K562 (cell line): ENCODE results near the gene TMEM184C. TPM values are rescaled to one million over a fixed set of nuclear protein-coding genes. Genes with fewer than 3 reads are reported as not detected.

Source experiments
- ATAC-seq: fragments of 200-7000 bp; cut with Tn5 transposase; 3 replicates; pipeline ENCODE4 v1.9.1; 2020; ENCODE audit warnings: moderate library complexity
- BruUV-seq: library from RNA; stranded (reverse); fragments of 400-500 nt; replicated peaks from 2 replicates; lab custom pipeline; 2021; lab: Mats Ljungman, UMichigan
- CTCF ChIA-PET: fragments of 300-600 bp; formaldehyde crosslinking; extraction: SDS; loops from one replicate; lab custom pipeline; 2021; ENCODE audit warnings: low intra/inter-chr PET ratio; lab: Yijun Ruan, JAX
- POLR2A ChIA-PET: fragments of 300-600, 350-650 bp; sonication (Branson Sonifier 250); formaldehyde crosslinking; extraction: SDS; loops from one replicate; lab custom pipeline; 2021; ENCODE audit warnings: antibody characterized with exemption, inconsistent platforms; lab: Yijun Ruan, JAX
- DNase-seq, 4 experiments: peaks; one replicate each; pipeline versions ENCODE4 v3.0.0 to v3.0.0-alpha.2; 2011 to 2018; ENCODE audit warnings: low spot score in 3 of 4, mixed read lengths in 3 of 4; ENCODE audit errors: extremely low read depth in 1 of 4
- FAIRE-seq: peaks from 2 replicates; lab custom pipeline; 2011; peaks lifted over from hg19 to GRCh38; lab: Jason Lieb, UNC
- H2AFZ ChIP-seq: 2 replicates; pipeline ENCODE4 v1.6.0; 2011; ENCODE audit warnings: low read depth, low read length, control low read depth, inconsistent platforms
- H3K27ac ChIP-seq: fragments of 200-600 bp; 3 replicates; pipeline ENCODE4 v1.8.0; 2011; ENCODE audit warnings: low read depth, mild to moderate bottlenecking, control low read depth, inconsistent platforms, low read length, moderate library complexity, mixed read lengths; ENCODE audit errors: extremely low read depth
- H3K27me3 ChIP-seq, 2 experiments: fragments of 300-600 bp in 1 of 2; 2 replicates in 1 of 2; 3 replicates in 1 of 2; pipeline versions ENCODE4 v1.6.0 to v1.8.0; 2011; ENCODE audit warnings: inconsistent platforms in 2 of 2, low read length in 2 of 2, mild to moderate bottlenecking in 1 of 2, mixed read lengths in 1 of 2, moderate library complexity in 1 of 2; ENCODE audit not compliant: control insufficient read depth in 2 of 2, insufficient read depth in 2 of 2
- H3K36me3 ChIP-seq: fragments of 300-600 bp; 3 replicates; pipeline ENCODE4 v1.8.0; 2011; ENCODE audit warnings: mild to moderate bottlenecking, low read length, inconsistent platforms; ENCODE audit not compliant: control insufficient read depth, insufficient read depth
- H3K4me1 ChIP-seq, 2 experiments: fragments of 200-600 bp in 1 of 2; replicated peaks in 1 of 2; 2 replicates in 1 of 2; 3 replicates in 1 of 2; pipeline versions ENCODE4 v1.5.1 to v1.8.0; 2011; ENCODE audit warnings: inconsistent platforms in 2 of 2, low read length in 2 of 2, mild to moderate bottlenecking in 1 of 2, mixed read lengths in 1 of 2, moderate library complexity in 1 of 2; ENCODE audit not compliant: control insufficient read depth in 2 of 2, insufficient read depth in 2 of 2
- H3K4me2 ChIP-seq: 2 replicates; pipeline ENCODE4 v1.6.1; 2011; ENCODE audit warnings: low read length, control low read depth, inconsistent platforms, mixed read lengths; ENCODE audit not compliant: insufficient read depth
- H3K4me3 ChIP-seq: fragments of 200-600 bp; sonication (generic), shearing (Covaris generic); 2 replicates; pipeline ENCODE4 v1.5.1; 2016; ENCODE audit warnings: control low read depth, inconsistent platforms
- H3K79me2 ChIP-seq: fragments of 200-600 bp; 3 replicates; pipeline ENCODE4 v1.8.0; 2011; ENCODE audit warnings: low read length, inconsistent platforms; ENCODE audit not compliant: control insufficient read depth, insufficient read depth
- H3K9ac ChIP-seq, 2 experiments: 2 replicates each; pipeline versions ENCODE4 v1.6.0 to v1.6.1; 2011; ENCODE audit warnings: low read depth in 2 of 2, low read length in 2 of 2, control low read depth in 1 of 2, inconsistent platforms in 1 of 2, mild to moderate bottlenecking in 1 of 2, mixed read lengths in 1 of 2; ENCODE audit not compliant: insufficient read depth in 1 of 2
- H3K9me1 ChIP-seq: one replicate; pipeline ENCODE4 v1.6.0; 2011; ENCODE audit warnings: inconsistent platforms, mild to moderate bottlenecking, low read length, moderate library complexity; ENCODE audit not compliant: control insufficient read depth, insufficient read depth
- H3K9me3 ChIP-seq: replicated peaks from 2 replicates; pipeline ENCODE4 v1.5.1; 2011; ENCODE audit warnings: low read depth, low read length, inconsistent platforms; ENCODE audit not compliant: control insufficient read depth, insufficient read depth
- H4K20me1 ChIP-seq: replicated peaks from 2 replicates; pipeline ENCODE4 v1.6.1; 2011; ENCODE audit warnings: low read length, inconsistent platforms, mixed read lengths; ENCODE audit not compliant: control insufficient read depth, insufficient read depth
- BRF2 ChIP-seq: IDR thresholded peaks from 3 replicates; pipeline ENCODE4 v1.6.1; 2011; ENCODE audit warnings: borderline replicate concordance, mild to moderate bottlenecking; ENCODE audit not compliant: insufficient read length, insufficient read depth
- C11orf30 ChIP-seq: fragments of 450-650 bp; IDR thresholded peaks from 2 replicates; pipeline ENCODE4 v1.6.1; 2016; ENCODE audit warnings: low read depth, mild to moderate bottlenecking
- CBX3 ChIP-seq, 2 experiments: IDR thresholded peaks; 1 replicate in 1 of 2; 2 replicates in 1 of 2; pipeline ENCODE4 v1.6.1; 2012; ENCODE audit warnings: inconsistent platforms in 2 of 2, low read length in 2 of 2, borderline replicate concordance in 1 of 2, control low read depth in 1 of 2
- HDAC2 ChIP-seq: fragments of 450-650 bp; IDR thresholded peaks from 2 replicates; pipeline ENCODE4 v1.6.1; 2016; ENCODE audit warnings: mild to moderate bottlenecking
- NCOA6 ChIP-seq: fragments of 450-650 bp; IDR thresholded peaks from 2 replicates; pipeline ENCODE4 v1.6.1; 2017; ENCODE audit warnings: mild to moderate bottlenecking
- POLR3G ChIP-seq: IDR thresholded peaks from 2 replicates; pipeline ENCODE4 v1.6.1; 2011; ENCODE audit not compliant: insufficient read length, insufficient replicate concordance; ENCODE audit errors: extremely low read depth
- SIN3A ChIP-seq, 2 experiments: fragments of 150-350 bp in 1 of 2; IDR thresholded peaks; 2 replicates each; pipeline ENCODE4 v1.6.1; 2011 to 2016; ENCODE audit warnings: borderline replicate concordance in 2 of 2, low read depth in 2 of 2, low read length in 2 of 2, mild to moderate bottlenecking in 2 of 2, moderate library complexity in 2 of 2; ENCODE audit not compliant: control insufficient read depth in 1 of 2
- SIN3B ChIP-seq: fragments of 450-650 bp; IDR thresholded peaks from 2 replicates; pipeline ENCODE4 v1.6.1; 2017; ENCODE audit warnings: low read depth, mild to moderate bottlenecking, moderate library complexity
- SRSF7 ChIP-seq: fragments of 200-400 bp; formaldehyde crosslinking; optimal IDR thresholded peaks from 2 replicates; pipeline ENCODE3; 2017; ENCODE audit warnings: mild to moderate bottlenecking, low read depth, low read length
- STAT5A ChIP-seq: IDR thresholded peaks from 2 replicates; pipeline ENCODE4 v1.6.1; 2012; ENCODE audit warnings: low read length, inconsistent platforms, borderline replicate concordance
- TRIM25 ChIP-seq: fragments of 450-650 bp; IDR thresholded peaks from 2 replicates; pipeline ENCODE4 v1.7.0; 2016; ENCODE audit warnings: borderline replicate concordance
- ZFP1 ChIP-seq: fragments of 450-650 bp; formaldehyde crosslinking; IDR thresholded peaks from 2 replicates; pipeline ENCODE4 v1.4.0; 2020; ENCODE audit warnings: mild to moderate bottlenecking, mixed read lengths
- ZMIZ1 ChIP-seq, 2 experiments: fragments of 150-350 bp in 1 of 2; IDR thresholded peaks; 2 replicates each; pipeline ENCODE4 v1.6.1; 2012 to 2016; ENCODE audit warnings: low read depth in 2 of 2, low read length in 2 of 2, mild to moderate bottlenecking in 1 of 2, moderate library complexity in 1 of 2
- ZNF217 ChIP-seq: sonication (generic); formaldehyde crosslinking; IDR thresholded peaks from 2 replicates; pipeline ENCODE4 v1.8.0; 2022; ENCODE audit warnings: mild to moderate bottlenecking, missing genetic modification reagents
- ZNF57 ChIP-seq: fragments of 450-650 bp; formaldehyde crosslinking; IDR thresholded peaks from 2 replicates; pipeline ENCODE4 v1.4.0; 2020; ENCODE audit warnings: mild to moderate bottlenecking, moderate library complexity
- ZNF644 ChIP-seq: fragments of 200-800 bp; sonication (Bioruptor generic); IDR thresholded peaks from 2 replicates; pipeline ENCODE4 v1.6.1; 2016; ENCODE audit warnings: low read depth, missing genetic modification characterization, missing compliant biosample characterization
- WGBS: fragments of 100-300 bp; shearing (Covaris generic); methylation state at CpG from one replicate; pipeline ENCODE4 v1.1.6; 2016; ENCODE audit warnings: low coverage, mixed read lengths; ENCODE audit not compliant: insufficient coverage; ENCODE audit errors: missing lambda C conversion rate; 5-methylcytosine and 5-hydroxymethylcytosine counted together
- in situ Hi-C: fragments of 300-500 bp; cut with MboI; formaldehyde crosslinking; loops from 4 replicates; pipeline ENCODE4 v1.15.0; 2018; ENCODE audit warnings: inconsistent platforms, mixed read lengths
- intact Hi-C: fragments of 100-400 bp; cut with micrococcal nuclease; formaldehyde crosslinking; loops from 2 replicates; pipeline ENCODE4 v1.14.2; 2022
- polyA plus RNA-seq, 8 experiments: library from polyadenylated mRNA; depleted of rRNA in 4 of 8; stranded (reverse) in 5 of 8; unstranded in 3 of 8; fragments of >200 nt; fragmentation: Nextera tagmentation in 2 of 8; fragmentation: Illumina TruSeq in 1 of 8; extraction: Ambion mirVana in 2 of 8; extraction: Trizol in 1 of 8; gene quantifications; 2 replicates each; pipeline versions ENCODE4 v1.2.1 to v1.2.3, GENCODE V29; 2011 to 2014; ENCODE audit warnings: inconsistent platforms in 1 of 8, missing spikeins in 1 of 8
- total RNA-seq, 7 experiments: library from RNA; depleted of rRNA in 6 of 7; stranded (reverse); fragments of >200 nt in 6 of 7; fragmentation: Illumina TruSeq in 2 of 7; extraction: Trizol in 2 of 7; gene quantifications; 2 replicates each; pipeline versions ENCODE4 v1.2.1 to v1.2.3, GENCODE V29; 2011 to 2021; ENCODE audit warnings: low replicate concordance in 1 of 7

Gene TMEM184C
- total and polyA plus RNA-seq, 9 of the 15 experiments (the other 6 are each of a cell fraction or from before 2014, with no cell fraction given): 3.9 to 24.2 (median 18.2) TPM

GRCh38 chr4:147594107-147594506 is 23.1 kb upstream of the TMEM184C start (continued):
- no peak for TF ChIP-seq TRIM25
- no peak for TF ChIP-seq SIN3A (IDR thresholded peaks at IDR 0.05; ENCODE audit: borderline replicate concordance in 2 of 2, control insufficient read depth in 1 of 2, low read depth in 2 of 2, low read length in 2 of 2)
- TF ChIP-seq ZMIZ1 (IDR thresholded peaks at IDR 0.05; ENCODE audit: low read depth in 2 of 2, low read length in 2 of 2): no peak

- H2AFZ ChIP-seq: no peak overlapping the region
- BruUV-seq: no TSS peak
- in situ Hi-C loops (loop anchor here (10.0 to 25.0 kb wide), 2 partner anchors 430 to 582 kb away; no protein-coding TSS in a partner anchor), intact Hi-C loops (no loop called here)
- H4K20me1 ChIP-seq: no peaks in the 10 kb centered on the region
- no peaks in the 10 kb centered on the region for H3K79me2 ChIP-seq
- H3K4me2 ChIP-seq: no peak overlapping the region
- H3K9ac ChIP-seq: no peak overlapping the region
- TF ChIP-seq POLR3G (no peak), ZNF217 (CRISPR knock-in tag) (no peak), SIN3B (no peak), SRSF7 (no peak), ZNF57 (no peak), ZNF644 (tag) (no peak), HDAC2 (no peak), NCOA6 (no peak), ZFP1 (CRISPR knock-in tag) (no peak), STAT5A (no peak), C11orf30 (no peak), BRF2 (no peak), CBX3 (IDR thresholded peaks at IDR 0.05; ENCODE audit: borderline replicate concordance in 1 of 2, low read length in 2 of 2) (no peak)
- no peak for ATAC-seq
- H3K27ac ChIP-seq: no peak overlapping the region
- H3K27me3 ChIP-seq: peaks cover 0 to 5% of the 10 kb centered on the region in 2 experiments; a peak in 1 of 5 replicates
- H3K9me3 ChIP-seq: no peaks in the 10 kb centered on the region
- ChIA-PET CTCF (no interaction called here), POLR2A (no interaction called here)
- no peak overlapping the region for H3K4me3 ChIP-seq
- no peak for DNase-seq
- 0% methylated on average over 2 of the region's 2 CpGs for WGBS
- no peaks in the 10 kb centered on the region for H3K4me1 ChIP-seq
- H3K9me1 ChIP-seq: no peaks in the 10 kb centered on the region
- H3K36me3 ChIP-seq: no peaks in the 10 kb centered on the region
- FAIRE-seq: no peak
These were observed 22.6 kb upstream of the TMEM184C start for GRCh38 chr4:147594578-147594977.
